ENCODE results near the gene GPC4.

The GPC4 gene

DNA sequence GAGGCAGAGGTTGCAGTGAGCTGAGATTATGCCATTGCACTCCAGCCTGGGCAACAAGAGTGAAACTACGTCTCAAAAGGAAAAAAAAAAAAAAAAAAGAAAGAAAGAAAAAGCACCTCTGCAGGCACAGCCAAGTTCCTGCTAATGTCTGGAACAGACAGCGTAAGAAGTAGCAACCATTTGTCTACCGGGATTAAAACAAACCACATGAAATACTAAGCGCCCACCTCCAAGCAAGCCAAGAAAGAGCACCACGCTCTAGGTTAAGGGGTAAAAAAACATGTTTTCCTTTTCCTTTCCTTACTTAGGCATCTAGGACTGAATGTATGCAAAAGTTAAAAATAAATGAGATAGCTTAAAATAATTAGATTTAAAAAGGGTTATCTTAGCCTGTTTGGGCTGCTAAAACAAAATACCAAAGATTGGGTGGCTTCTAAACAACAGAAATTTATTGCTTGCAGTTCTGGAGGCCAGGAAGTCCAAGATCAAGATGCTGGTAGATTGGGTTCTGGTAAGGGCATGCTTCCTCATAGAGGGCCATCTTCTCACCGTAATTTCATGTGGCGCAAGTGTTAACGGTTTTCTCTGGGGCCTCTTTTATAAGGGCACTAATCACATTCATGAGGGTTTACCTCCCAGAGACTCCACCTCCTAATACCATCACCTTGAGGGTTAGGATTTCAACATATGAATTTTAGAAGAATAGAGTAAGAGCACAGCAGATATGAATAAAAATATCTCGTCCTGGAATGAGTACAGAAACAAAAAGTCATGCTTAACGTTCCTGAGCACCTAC is 12.3 kb downstream of the GPC4 start:
- no peaks in the 10 kb centered on the region for H3K36me3 ChIP-seq (ENCODE audit: insufficient read depth, low read length)
- no peak for TF ChIP-seq FOXP2 (optimal IDR thresholded peaks at IDR 0.05; ENCODE audit: control extremely low read depth, extremely low read length, insufficient read depth)
- TF ChIP-seq EZH2 (IDR thresholded peaks at IDR 0.05): no peak
- TF ChIP-seq POLR2AphosphoS5 (IDR thresholded peaks at IDR 0.05; ENCODE audit: borderline replicate concordance, low read depth, low read length): no peak
- no peak overlapping the region for H3K9ac ChIP-seq (ENCODE audit: insufficient read length)
- no peak for DNase-seq (ENCODE audit: low read depth, low spot score)
- no peak overlapping the region for H3K4me3 ChIP-seq
- no peak overlapping the region for H3K27ac ChIP-seq
- no peaks in the 10 kb centered on the region for H3K9me3 ChIP-seq (ENCODE audit: low read depth, low read length)

DNA sequence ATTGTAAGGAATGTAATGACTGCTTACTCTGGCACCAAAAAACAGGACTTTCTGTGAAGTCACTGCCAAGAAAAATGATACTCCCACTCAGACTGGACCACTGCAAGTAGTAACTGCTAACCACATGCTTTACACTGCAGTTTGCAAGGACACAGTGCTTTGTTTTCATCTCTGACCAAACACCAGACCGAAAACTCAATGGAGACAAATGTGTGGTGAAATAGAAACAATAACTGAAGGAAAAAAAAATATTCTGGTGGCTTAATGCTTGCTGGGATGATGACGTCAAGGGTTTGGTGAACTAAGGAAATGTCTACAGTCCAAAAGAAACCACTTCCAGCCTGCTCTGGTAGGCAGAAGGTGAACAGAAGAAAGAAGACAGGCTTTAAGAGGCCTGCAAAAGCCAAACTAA is 13.2 kb downstream of the GPC4 start:
- no peak overlapping the region for H3K27ac ChIP-seq
- H3K9ac ChIP-seq (ENCODE audit: insufficient read length): no peak overlapping the region
- H3K36me3 ChIP-seq (ENCODE audit: insufficient read depth, low read length): no peaks in the 10 kb centered on the region
- DNase-seq (ENCODE audit: low read depth, low spot score): no peak
- TF ChIP-seq FOXP2 (optimal IDR thresholded peaks at IDR 0.05; ENCODE audit: control extremely low read depth, extremely low read length, insufficient read depth) (no peak), POLR2AphosphoS5 (IDR thresholded peaks at IDR 0.05; ENCODE audit: borderline replicate concordance, low read depth, low read length) (no peak), EZH2 (IDR thresholded peaks at IDR 0.05) (no peak)
- H3K4me3 ChIP-seq: no peak overlapping the region
- no peaks in the 10 kb centered on the region for H3K9me3 ChIP-seq (ENCODE audit: low read depth, low read length)

DNA sequence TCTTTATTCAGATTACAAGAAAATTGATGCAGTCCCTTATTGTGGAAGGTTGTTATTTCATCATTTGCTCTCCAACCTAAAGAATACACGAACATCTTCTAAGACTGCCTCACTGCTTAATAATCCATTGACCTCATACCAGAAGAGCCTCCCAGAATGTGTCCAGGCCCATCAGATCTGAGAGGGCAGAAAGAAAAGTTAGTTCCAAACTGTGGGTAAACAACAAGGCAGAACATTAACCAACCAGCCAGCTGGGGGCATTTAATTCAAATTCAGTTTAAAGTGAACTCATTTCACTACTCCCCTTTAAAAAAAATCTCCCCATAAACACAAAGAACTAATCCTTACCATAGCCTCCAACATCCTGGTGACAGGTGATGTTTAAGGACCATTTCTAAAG is 13.8 kb downstream of the GPC4 start:
- H3K36me3 ChIP-seq (ENCODE audit: insufficient read depth, low read length): no peaks in the 10 kb centered on the region
- H3K9me3 ChIP-seq (ENCODE audit: low read depth, low read length): no peaks in the 10 kb centered on the region
- no peak overlapping the region for H3K4me3 ChIP-seq
- no peak overlapping the region for H3K9ac ChIP-seq (ENCODE audit: insufficient read length)
- no peak for DNase-seq (ENCODE audit: low read depth, low spot score)
- no peak for TF ChIP-seq EZH2 (IDR thresholded peaks at IDR 0.05)
- no peak for TF ChIP-seq POLR2AphosphoS5 (IDR thresholded peaks at IDR 0.05; ENCODE audit: borderline replicate concordance, low read depth, low read length)
- no peak overlapping the region for H3K27ac ChIP-seq

DNA sequence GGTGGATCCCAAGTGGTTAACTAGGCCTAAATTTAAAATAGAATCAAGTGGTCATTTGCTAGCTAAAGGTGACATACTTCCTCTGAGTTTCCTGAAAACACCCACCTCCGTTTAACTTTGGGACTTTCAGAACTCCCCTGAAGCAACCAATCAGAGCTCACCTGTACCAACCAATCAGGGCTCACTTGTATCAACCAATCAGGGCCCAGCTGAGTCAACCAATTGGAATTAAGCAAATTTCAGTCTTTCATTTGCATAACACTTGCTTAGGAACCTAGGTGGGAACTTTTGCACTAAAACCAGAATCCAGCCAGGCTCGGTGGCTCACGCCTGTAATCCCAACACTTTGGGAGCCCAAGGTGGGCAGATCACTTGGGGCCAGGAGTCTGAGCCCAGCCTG is 15.9 kb downstream of the GPC4 start:
- no peaks in the 10 kb centered on the region for H3K9me3 ChIP-seq (ENCODE audit: low read depth, low read length)
- no peaks in the 10 kb centered on the region for H3K36me3 ChIP-seq (ENCODE audit: insufficient read depth, low read length)
- no peak overlapping the region for H3K27ac ChIP-seq
- no peak overlapping the region for H3K9ac ChIP-seq (ENCODE audit: insufficient read length)
- TF ChIP-seq EZH2 (IDR thresholded peaks at IDR 0.05): no peak
- no peak for TF ChIP-seq FOXP2 (optimal IDR thresholded peaks at IDR 0.05; ENCODE audit: control extremely low read depth, extremely low read length, insufficient read depth)
- TF ChIP-seq POLR2AphosphoS5 (IDR thresholded peaks at IDR 0.05; ENCODE audit: borderline replicate concordance, low read depth, low read length): no peak
- no peak overlapping the region for H3K4me3 ChIP-seq
- no peak for DNase-seq (ENCODE audit: low read depth, low spot score)

DNA sequence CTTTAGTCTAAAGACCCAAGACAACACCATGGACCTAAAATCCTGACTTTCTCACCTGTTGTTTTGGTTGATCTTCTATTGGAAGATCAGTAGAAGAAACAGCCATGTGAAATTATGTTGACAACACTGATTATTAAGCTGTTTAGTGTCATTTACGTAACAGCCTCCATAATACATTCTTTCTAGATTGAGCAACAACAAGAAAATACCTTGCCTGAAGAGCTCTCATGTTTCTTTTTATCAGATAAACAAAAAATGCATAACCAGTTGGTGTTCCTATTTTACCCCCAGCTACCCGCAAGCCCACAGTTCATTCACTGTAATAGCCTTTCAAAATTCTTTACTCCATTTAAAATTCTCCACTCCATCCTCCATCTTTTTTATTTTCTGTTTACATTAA is 20.5 kb downstream of the GPC4 start:
- no peak overlapping the region for H3K27ac ChIP-seq

DNA sequence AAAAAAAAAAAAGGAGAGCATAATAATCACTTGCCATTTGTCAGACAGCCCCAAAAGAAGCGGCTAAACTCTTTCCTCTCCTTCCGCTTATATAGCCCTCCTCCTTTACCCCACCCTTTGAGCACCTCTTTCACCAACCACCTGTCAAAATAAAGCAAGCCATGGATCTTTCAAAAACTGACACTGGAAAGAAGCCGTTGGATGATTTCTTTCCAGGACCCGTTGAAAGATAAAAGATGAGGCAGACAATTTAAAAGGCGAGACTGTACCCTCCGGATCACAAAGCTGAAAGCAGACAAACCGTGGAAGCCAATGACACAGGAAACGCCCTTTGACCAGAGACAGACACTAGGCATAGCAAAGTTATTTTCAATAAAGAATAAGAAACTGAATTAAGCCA is 22.6 kb downstream of the GPC4 start:
- Histone ChIP-seq H3K36me3 (ENCODE audit: insufficient read depth, low read length) (no peaks in the 10 kb centered on the region), H3K9me3 (ENCODE audit: low read depth, low read length) (no peaks in the 10 kb centered on the region), H3K27ac (no peak overlapping the region), H3K4me3 (no peak overlapping the region), H3K9ac (ENCODE audit: insufficient read length) (no peak overlapping the region)
- TF ChIP-seq POLR2AphosphoS5 (IDR thresholded peaks at IDR 0.05; ENCODE audit: borderline replicate concordance, low read depth, low read length): no peak
- TF ChIP-seq FOXP2 (optimal IDR thresholded peaks at IDR 0.05; ENCODE audit: control extremely low read depth, extremely low read length, insufficient read depth): no peak
- no peak for TF ChIP-seq EZH2 (IDR thresholded peaks at IDR 0.05)
- no peak for DNase-seq (ENCODE audit: low read depth, low spot score)

More for the DNA sequence above, 20.5 kb downstream of the GPC4 start:
- TF ChIP-seq POLR2AphosphoS5 (IDR thresholded peaks at IDR 0.05; ENCODE audit: borderline replicate concordance, low read depth, low read length): no peak
- no peak for TF ChIP-seq FOXP2 (optimal IDR thresholded peaks at IDR 0.05; ENCODE audit: control extremely low read depth, extremely low read length, insufficient read depth)
- TF ChIP-seq EZH2 (IDR thresholded peaks at IDR 0.05): no peak
- Histone ChIP-seq H3K9ac (ENCODE audit: insufficient read length) (no peak overlapping the region), H3K36me3 (ENCODE audit: insufficient read depth, low read length) (no peaks in the 10 kb centered on the region), H3K4me3 (no peak overlapping the region), H3K9me3 (ENCODE audit: low read depth, low read length) (no peaks in the 10 kb centered on the region)
- no peak for DNase-seq (ENCODE audit: low read depth, low spot score)

DNA sequence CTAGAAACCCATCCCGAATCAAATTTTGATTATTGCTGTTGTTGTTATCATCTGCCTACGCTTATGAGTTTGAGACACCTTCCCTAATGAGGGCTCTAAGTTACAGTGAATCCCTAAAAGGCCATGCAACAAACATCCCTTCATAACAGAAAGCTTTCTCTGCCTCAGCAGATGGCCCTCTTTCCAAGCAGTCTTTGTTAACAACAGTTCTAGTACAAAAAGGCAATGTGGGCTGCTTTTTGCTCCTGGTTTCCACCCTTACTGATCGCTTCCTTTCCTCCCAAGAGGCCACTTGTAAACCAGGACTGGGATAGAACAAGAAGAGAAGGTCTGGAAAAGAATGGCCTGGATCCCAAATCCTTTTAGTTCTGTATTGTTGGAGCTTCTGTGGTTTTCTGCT is 24.2 kb downstream of the GPC4 start:
- no peak overlapping the region for H3K4me3 ChIP-seq
- no peak for TF ChIP-seq FOXP2 (optimal IDR thresholded peaks at IDR 0.05; ENCODE audit: control extremely low read depth, extremely low read length, insufficient read depth)
- no peak for TF ChIP-seq POLR2AphosphoS5 (IDR thresholded peaks at IDR 0.05; ENCODE audit: borderline replicate concordance, low read depth, low read length)
- no peak for TF ChIP-seq EZH2 (IDR thresholded peaks at IDR 0.05)
- no peaks in the 10 kb centered on the region for H3K36me3 ChIP-seq (ENCODE audit: insufficient read depth, low read length)
- H3K27ac ChIP-seq: no peak overlapping the region
- DNase-seq (ENCODE audit: low read depth, low spot score): no peak
- no peak overlapping the region for H3K9ac ChIP-seq (ENCODE audit: insufficient read length)
- no peaks in the 10 kb centered on the region for H3K9me3 ChIP-seq (ENCODE audit: low read depth, low read length)

DNA sequence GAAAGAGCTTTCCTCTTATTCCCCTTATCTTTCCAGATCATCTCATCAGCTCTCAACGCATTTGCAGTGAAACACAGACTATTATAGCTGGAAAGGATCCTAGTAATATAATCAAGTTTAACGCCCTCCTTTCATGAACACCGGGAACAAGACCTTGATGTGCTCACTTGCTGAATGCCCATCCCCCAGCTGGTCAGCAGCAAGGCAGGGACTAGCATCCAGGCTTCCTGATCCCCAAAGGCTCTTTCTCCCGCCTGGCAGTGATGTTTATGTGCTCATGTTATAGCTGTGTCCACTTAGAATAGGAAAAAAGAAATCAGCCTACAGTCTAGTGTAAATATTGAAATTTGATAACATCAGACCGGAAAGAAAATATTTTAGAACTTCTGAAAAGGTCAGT is 24.6 kb downstream of the GPC4 start:
- no peaks in the 10 kb centered on the region for H3K9me3 ChIP-seq (ENCODE audit: low read depth, low read length)
- H3K4me3 ChIP-seq: no peak overlapping the region
- no peaks in the 10 kb centered on the region for H3K36me3 ChIP-seq (ENCODE audit: insufficient read depth, low read length)
- no peak overlapping the region for H3K27ac ChIP-seq
- TF ChIP-seq EZH2 (IDR thresholded peaks at IDR 0.05): no peak
- no peak for TF ChIP-seq FOXP2 (optimal IDR thresholded peaks at IDR 0.05; ENCODE audit: control extremely low read depth, extremely low read length, insufficient read depth)
- no peak for TF ChIP-seq POLR2AphosphoS5 (IDR thresholded peaks at IDR 0.05; ENCODE audit: borderline replicate concordance, low read depth, low read length)
- H3K9ac ChIP-seq (ENCODE audit: insufficient read length): no peak overlapping the region
- no peak for DNase-seq (ENCODE audit: low read depth, low spot score)

DNA sequence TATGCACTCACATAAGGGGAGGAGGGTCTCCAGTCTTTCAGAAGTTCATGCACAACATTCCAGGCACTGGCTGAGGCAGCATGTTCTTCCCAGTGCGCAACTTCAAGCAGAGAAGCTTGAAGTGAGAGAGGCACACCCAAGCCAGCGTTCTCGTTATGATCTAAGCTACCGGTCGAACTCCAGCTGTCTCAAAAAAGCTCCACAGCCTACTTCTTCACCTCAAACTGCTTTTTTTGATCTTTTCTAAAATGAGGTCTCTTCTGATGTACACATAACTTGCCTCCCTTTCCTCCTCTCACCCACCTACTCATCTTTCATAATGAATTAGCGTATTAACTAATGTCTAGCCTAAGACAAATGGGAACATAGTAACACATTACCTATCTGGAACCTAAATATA is 25.3 kb downstream of the GPC4 start:
- no peak for DNase-seq (ENCODE audit: low read depth, low spot score)
- no peak overlapping the region for H3K27ac ChIP-seq
- TF ChIP-seq EZH2 (IDR thresholded peaks at IDR 0.05) (no peak), POLR2AphosphoS5 (IDR thresholded peaks at IDR 0.05; ENCODE audit: borderline replicate concordance, low read depth, low read length) (no peak)
- H3K9ac ChIP-seq (ENCODE audit: insufficient read length): no peak overlapping the region
- H3K9me3 ChIP-seq (ENCODE audit: low read depth, low read length): no peaks in the 10 kb centered on the region
- H3K36me3 ChIP-seq (ENCODE audit: insufficient read depth, low read length): no peaks in the 10 kb centered on the region
- no peak overlapping the region for H3K4me3 ChIP-seq
